ENCODE results near the gene CUX1.

- TF ChIP-seq POLR2A (IDR thresholded peaks at IDR 0.05), result no peak
- no peak for TF ChIP-seq CTCF (IDR thresholded peaks at IDR 0.05)
- no peak for TF ChIP-seq EP300 (IDR thresholded peaks at IDR 0.05; ENCODE audit: low read depth)
- no peak for TF ChIP-seq POLR2AphosphoS5 (IDR thresholded peaks at IDR 0.05)
These were observed 332.8 kb downstream of the CUX1 start for GRCh38 chr7:102150266-102150665.
